Mesendoderm (in vitro differentiated cells): Measurements from ENCODE around the gene PCNP.

Experiments
- DNase-seq: peaks from one replicate; pipeline ENCODE4 v3.0.0; 2013
- H2AK5ac ChIP-seq: 2 replicates; pipeline ENCODE4 v1.6.1; 2013; ENCODE audit warnings: low read length, inconsistent platforms
- H2BK120ac ChIP-seq: 2 replicates; pipeline ENCODE4 v1.6.1; 2013; ENCODE audit warnings: low read depth, mild to moderate bottlenecking, low read length, moderate library complexity, mixed read lengths
- H2BK15ac ChIP-seq: replicated peaks from 2 replicates; pipeline ENCODE4 v1.6.1; 2013; ENCODE audit warnings: low read depth, mild to moderate bottlenecking, moderate library complexity
- H2BK5ac ChIP-seq: 2 replicates; pipeline ENCODE4 v1.6.1; 2013; ENCODE audit warnings: low read length, inconsistent platforms
- H3K18ac ChIP-seq: 2 replicates; pipeline ENCODE4 v1.6.1; 2013; ENCODE audit warnings: mild to moderate bottlenecking, low read length, mixed read lengths
- H3K23ac ChIP-seq: one replicate; pipeline ENCODE4 v1.6.1; 2013; ENCODE audit warnings: low read length
- H3K27ac ChIP-seq: 2 replicates; pipeline ENCODE4 v1.5.1; 2013; ENCODE audit warnings: low read depth, mild to moderate bottlenecking, inconsistent platforms, low read length, moderate library complexity
- H3K27me3 ChIP-seq: 2 replicates; pipeline ENCODE4 v1.6.1; 2013; ENCODE audit warnings: low read length, control low read depth, mild to moderate bottlenecking, inconsistent platforms; ENCODE audit not compliant: insufficient read depth, poor library complexity
- H3K36me3 ChIP-seq: 2 replicates; pipeline ENCODE4 v1.6.1; 2013; ENCODE audit warnings: low read length, inconsistent platforms; ENCODE audit not compliant: control insufficient read depth, insufficient read depth
- H3K4ac ChIP-seq: one replicate; pipeline ENCODE4 v1.6.1; 2013; ENCODE audit warnings: low read depth, mild to moderate bottlenecking, low read length, moderate library complexity
- H3K4me1 ChIP-seq: 2 replicates; pipeline ENCODE4 v1.6.1; 2013; ENCODE audit warnings: low read depth, low read length, inconsistent platforms; ENCODE audit not compliant: control insufficient read depth
- H3K4me2 ChIP-seq: 2 replicates; pipeline ENCODE4 v1.6.1; 2013; ENCODE audit warnings: low read length
- H3K4me3 ChIP-seq: 2 replicates; pipeline ENCODE4 v1.5.1; 2013; ENCODE audit warnings: mild to moderate bottlenecking, low read length
- H3K56ac ChIP-seq: one replicate; pipeline ENCODE4 v1.6.1; 2013; ENCODE audit warnings: low read length
- H3K79me1 ChIP-seq: 2 replicates; pipeline ENCODE4 v1.6.1; 2013; ENCODE audit warnings: low read length, inconsistent platforms
- H3K79me2 ChIP-seq: 2 replicates; pipeline ENCODE4 v1.6.1; 2013; ENCODE audit warnings: mild to moderate bottlenecking, low read length; ENCODE audit not compliant: control insufficient read depth, insufficient read depth
- H3K9ac ChIP-seq: 2 replicates; pipeline ENCODE4 v1.6.1; 2013; ENCODE audit warnings: low read length, inconsistent platforms
- H4K5ac ChIP-seq: one replicate; pipeline ENCODE4 v1.6.1; 2013; ENCODE audit warnings: low read length
- H4K8ac ChIP-seq: one replicate; pipeline ENCODE4 v1.6.1; 2013; ENCODE audit warnings: low read depth, mild to moderate bottlenecking, control low read depth, low read length, moderate library complexity
- WGBS: extraction: QIAGEN DNeasy Blood & Tissue Kit; methylation state at CpG from one replicate; pipeline ENCODE4 v1.1.7; 2013; ENCODE audit warnings: low lambda C conversion rate, missing lambda C conversion rate; ENCODE audit not compliant: insufficient coverage; ENCODE audit errors: extremely low coverage; 5-methylcytosine and 5-hydroxymethylcytosine counted together

PCNP gene

GRCh38 chr3:101617478-101617877 lies 43.5 kb downstream of the PCNP start:
- Histone ChIP-seq H3K18ac (no peak overlapping the region), H4K8ac (no peak overlapping the region), H3K4ac (no peak overlapping the region), H3K36me3 (no peaks in the 10 kb centered on the region), H2BK15ac (no peak overlapping the region), H3K79me1 (no peaks in the 10 kb centered on the region), H2BK5ac (no peak overlapping the region), H3K4me2 (no peak overlapping the region), H3K27ac (no peak overlapping the region), H2BK120ac (no peak overlapping the region), H3K9ac (no peak overlapping the region), H3K23ac (no peak overlapping the region), H3K27me3 (no peaks in the 10 kb centered on the region), H3K79me2 (no peaks in the 10 kb centered on the region), H3K4me3 (no peak overlapping the region), H3K4me1 (no peaks in the 10 kb centered on the region), H3K56ac (no peak overlapping the region), H4K5ac (no peak overlapping the region), H2AK5ac (no peak overlapping the region)
- DNase-seq = no peak
- WGBS = no CpG with 5 or more reads among the region's 7 CpGs

- H3K36me3 ChIP-seq = no peaks in the 10 kb centered on the region
- H3K27me3 ChIP-seq = no peaks in the 10 kb centered on the region
- no peak for DNase-seq
- H3K18ac ChIP-seq = no peak overlapping the region
- H2BK5ac ChIP-seq = no peak overlapping the region
- no peak overlapping the region for H3K4me2 ChIP-seq
- no peaks in the 10 kb centered on the region for H3K79me2 ChIP-seq
- H3K23ac ChIP-seq = no peak overlapping the region
- H4K8ac ChIP-seq = no peak overlapping the region
- H3K27ac ChIP-seq = no peak overlapping the region
- no peak overlapping the region for H2BK120ac ChIP-seq
- no peak overlapping the region for H3K4me3 ChIP-seq
- no peak overlapping the region for H3K4ac ChIP-seq
- H4K5ac ChIP-seq = no peak overlapping the region
- no peak overlapping the region for H2AK5ac ChIP-seq
- no CpG with 5 or more reads among the region's 1 CpG for WGBS
- no peaks in the 10 kb centered on the region for H3K4me1 ChIP-seq
- H3K56ac ChIP-seq = no peak overlapping the region
- H3K79me1 ChIP-seq = no peaks in the 10 kb centered on the region
- no peak overlapping the region for H3K9ac ChIP-seq
- no peak overlapping the region for H2BK15ac ChIP-seq
Observed at GRCh38 chr3:101618726-101619125, 44.7 kb downstream of the PCNP start.

- no peak overlapping the region for H4K8ac ChIP-seq
- H3K4me1 ChIP-seq = no peaks in the 10 kb centered on the region
- no peak overlapping the region for H3K27ac ChIP-seq
- no peak overlapping the region for H2AK5ac ChIP-seq
- no peak overlapping the region for H2BK5ac ChIP-seq
- H3K79me2 ChIP-seq = no peaks in the 10 kb centered on the region
- no peak overlapping the region for H2BK120ac ChIP-seq
- no peak overlapping the region for H2BK15ac ChIP-seq
- WGBS = no CpG with 5 or more reads among the region's 3 CpGs
- no peaks in the 10 kb centered on the region for H3K79me1 ChIP-seq
- no peak overlapping the region for H3K23ac ChIP-seq
- no peak overlapping the region for H3K56ac ChIP-seq
- H3K4ac ChIP-seq = no peak overlapping the region
- H3K4me3 ChIP-seq = no peak overlapping the region
- H3K18ac ChIP-seq = no peak overlapping the region
- H3K4me2 ChIP-seq = no peak overlapping the region
- no peak overlapping the region for H3K9ac ChIP-seq
- no peaks in the 10 kb centered on the region for H3K27me3 ChIP-seq
- no peaks in the 10 kb centered on the region for H3K36me3 ChIP-seq
- no peak overlapping the region for H4K5ac ChIP-seq
- no peak for DNase-seq
Observed at GRCh38 chr3:101619734-101620133, 45.8 kb downstream of the PCNP start.

GRCh38 chr3:101623656-101624055 lies 49.7 kb downstream of the PCNP start:
- H3K18ac ChIP-seq = no peak overlapping the region
- no peaks in the 10 kb centered on the region for H3K4me1 ChIP-seq
- H3K23ac ChIP-seq = no peak overlapping the region
- H4K5ac ChIP-seq = no peak overlapping the region
- no peak overlapping the region for H2BK120ac ChIP-seq
- H3K27me3 ChIP-seq = no peaks in the 10 kb centered on the region
- H3K9ac ChIP-seq = no peak overlapping the region
- DNase-seq = no peak
- no CpG with 5 or more reads among the region's 1 CpG for WGBS
- H3K4ac ChIP-seq = no peak overlapping the region
- H4K8ac ChIP-seq = no peak overlapping the region
- no peak overlapping the region for H3K27ac ChIP-seq
- H2AK5ac ChIP-seq = no peak overlapping the region
- H3K4me3 ChIP-seq = no peak overlapping the region
- no peaks in the 10 kb centered on the region for H3K36me3 ChIP-seq
- no peak overlapping the region for H2BK15ac ChIP-seq
- no peak overlapping the region for H3K56ac ChIP-seq
- H3K79me1 ChIP-seq = no peaks in the 10 kb centered on the region
- no peaks in the 10 kb centered on the region for H3K79me2 ChIP-seq
- H2BK5ac ChIP-seq = no peak overlapping the region
- H3K4me2 ChIP-seq = no peak overlapping the region

GRCh38 chr3:101624857-101625256 lies 50.9 kb downstream of the PCNP start:
- Histone ChIP-seq H2BK120ac (no peak overlapping the region), H2BK5ac (no peak overlapping the region), H3K27me3 (no peaks in the 10 kb centered on the region), H3K9ac (no peak overlapping the region), H3K4ac (no peak overlapping the region), H3K79me1 (no peaks in the 10 kb centered on the region), H3K4me2 (no peak overlapping the region), H4K5ac (no peak overlapping the region), H3K79me2 (no peaks in the 10 kb centered on the region), H2AK5ac (no peak overlapping the region), H3K18ac (no peak overlapping the region), H4K8ac (no peak overlapping the region), H3K56ac (no peak overlapping the region), H2BK15ac (no peak overlapping the region), H3K36me3 (no peaks in the 10 kb centered on the region), H3K27ac (no peak overlapping the region), H3K4me1 (no peaks in the 10 kb centered on the region), H3K23ac (no peak overlapping the region), H3K4me3 (no peak overlapping the region)
- no peak for DNase-seq
- WGBS = no CpG with 5 or more reads among the region's 2 CpGs

- no peak overlapping the region for H3K23ac ChIP-seq
- no peak overlapping the region for H3K4me3 ChIP-seq
- H4K8ac ChIP-seq = no peak overlapping the region
- H3K4me2 ChIP-seq = no peak overlapping the region
- H4K5ac ChIP-seq = no peak overlapping the region
- H3K79me2 ChIP-seq = no peaks in the 10 kb centered on the region
- peak; percentile 43 for DNase-seq
- peak overlapping the region; percentile 57 for H2BK15ac ChIP-seq
- no peak overlapping the region for H2BK5ac ChIP-seq
- H3K27ac ChIP-seq = no peak overlapping the region
- no peaks in the 10 kb centered on the region for H3K79me1 ChIP-seq
- H3K27me3 ChIP-seq = no peaks in the 10 kb centered on the region
- no peak overlapping the region for H3K4ac ChIP-seq
- H3K18ac ChIP-seq = no peak overlapping the region
- no peak overlapping the region for H3K9ac ChIP-seq
- no peak overlapping the region for H3K56ac ChIP-seq
- H3K4me1 ChIP-seq = no peaks in the 10 kb centered on the region
- no peak overlapping the region for H2AK5ac ChIP-seq
- H2BK120ac ChIP-seq = no peak overlapping the region
- H3K36me3 ChIP-seq = no peaks in the 10 kb centered on the region
- WGBS = no CpG with 5 or more reads among the region's 2 CpGs
Observed at GRCh38 chr3:101625879-101626278, 51.9 kb downstream of the PCNP start.
